GM12878 (cell line): ENCODE measurements around the gene GRIK2. TPM values are rescaled to one million over a fixed set of nuclear protein-coding genes. Genes with fewer than 3 reads are reported as not detected.

Experiments used
- ATAC-seq: fragments of 200-7000 bp; cut with Tn5 transposase; 3 replicates; pipeline ENCODE4 v1.9.1; 2020; ENCODE audit warnings: mild to moderate bottlenecking, moderate library complexity
- BruUV-seq: library from RNA; stranded (reverse); fragments of 400-500 nt; replicated peaks from 2 replicates; lab custom pipeline; 2021; lab: Mats Ljungman, UMichigan
- CTCF ChIA-PET: fragments of 300-600 bp; sonication (Branson Sonifier 250); formaldehyde crosslinking; extraction: SDS; loops from one replicate; lab custom pipeline; 2021; ENCODE audit warnings: inconsistent platforms; lab: Yijun Ruan, JAX
- POLR2A ChIA-PET: fragments of 350-600 bp; formaldehyde crosslinking; extraction: SDS; loops from one replicate; lab custom pipeline; 2021; ENCODE audit warnings: inconsistent platforms; lab: Charles Lee
- RAD21 ChIA-PET: fragments of 300-600 bp; sonication (Branson Sonifier 250); formaldehyde crosslinking; loops from one replicate; lab custom pipeline; 2023; ENCODE audit warnings: antibody characterized with exemption; ENCODE audit not compliant: unreplicated experiment; lab: Charles Lee
- SMC1A ChIA-PET: fragments of 300-600 bp; sonication (Branson Sonifier 250); formaldehyde crosslinking; loops from one replicate; lab custom pipeline; 2023; ENCODE audit not compliant: unreplicated experiment, uncharacterized antibody; lab: Charles Lee
- DNase-seq: peaks from one replicate; pipeline ENCODE4 v3.0.0-alpha.2; 2011; ENCODE audit warnings: low read depth, low spot score
- FAIRE-seq: peaks from 3 replicates; lab custom pipeline; 2011; peaks lifted over from hg19 to GRCh38; lab: Jason Lieb, UNC
- H2AFZ ChIP-seq: 2 replicates; pipeline ENCODE4 v1.6.0; 2011; ENCODE audit warnings: low read depth, low read length, control low read depth; ENCODE audit not compliant: control insufficient read depth
- H3K27ac ChIP-seq: 2 replicates; pipeline ENCODE4 v1.5.1; 2011; ENCODE audit warnings: control low read depth; ENCODE audit not compliant: control insufficient read depth, insufficient read depth
- H3K27me3 ChIP-seq, 2 experiments: replicated peaks in 1 of 2; 2 replicates each; pipeline versions ENCODE4 v1.6.0 to v1.6.1; 2011; ENCODE audit warnings: low read length in 1 of 2; ENCODE audit not compliant: control insufficient read depth in 2 of 2, insufficient read depth in 2 of 2
- H3K36me3 ChIP-seq, 2 experiments: 2 replicates each; pipeline ENCODE4 v1.5.1; 2011; ENCODE audit warnings: low read length in 1 of 2; ENCODE audit not compliant: control insufficient read depth in 2 of 2, insufficient read depth in 2 of 2
- H3K4me1 ChIP-seq: 2 replicates; pipeline ENCODE4 v1.6.1; 2011; ENCODE audit warnings: mild to moderate bottlenecking, low read length, moderate library complexity, mixed read lengths; ENCODE audit not compliant: control insufficient read depth, insufficient read depth
- H3K4me2 ChIP-seq: 2 replicates; pipeline ENCODE4 v1.6.0; 2011; ENCODE audit warnings: control low read depth; ENCODE audit not compliant: control insufficient read depth, insufficient read depth
- H3K4me3 ChIP-seq: fragments of 200-600 bp; sonication (generic); 2 replicates; pipeline ENCODE4 v1.5.1; 2016
- H3K79me2 ChIP-seq: 2 replicates; pipeline ENCODE4 v1.6.0; 2011; ENCODE audit warnings: low read length; ENCODE audit not compliant: control insufficient read depth, insufficient read depth
- H3K9ac ChIP-seq: 2 replicates; pipeline ENCODE4 v1.8.0; 2011; ENCODE audit warnings: low read length, control low read depth, mixed read lengths; ENCODE audit not compliant: control insufficient read depth, insufficient read depth
- H3K9me3 ChIP-seq: replicated peaks from 3 replicates; pipeline ENCODE4 v1.5.1; 2011; ENCODE audit warnings: mild to moderate bottlenecking, low read length; ENCODE audit not compliant: control insufficient read depth, insufficient read depth
- H4K20me1 ChIP-seq: 2 replicates; pipeline ENCODE4 v1.6.0; 2011; ENCODE audit not compliant: control insufficient read depth, insufficient read depth
- BACH1 ChIP-seq: fragments of 450-650 bp; IDR thresholded peaks from 2 replicates; pipeline ENCODE4 v1.6.1; 2017; ENCODE audit warnings: mild to moderate bottlenecking, borderline replicate concordance
- CBX3 ChIP-seq: fragments of 200-600 bp; sonication (generic); IDR thresholded peaks from 2 replicates; pipeline ENCODE4 v1.6.1; 2016; ENCODE audit warnings: low read depth, borderline replicate concordance
- CREM ChIP-seq: IDR thresholded peaks from 2 replicates; pipeline ENCODE4 v1.6.1; 2014; ENCODE audit warnings: antibody characterized with exemption, low read depth
- EED ChIP-seq: sonication (generic); IDR thresholded peaks from 2 replicates; pipeline ENCODE4 v1.6.1; 2016; ENCODE audit warnings: antibody characterized with exemption, low read depth
- FOXM1 ChIP-seq: IDR thresholded peaks from 2 replicates; pipeline ENCODE4 v1.6.1; 2012; ENCODE audit warnings: low read depth, mild to moderate bottlenecking, inconsistent platforms, low read length, moderate library complexity
- JUNB ChIP-seq: IDR thresholded peaks from 2 replicates; pipeline ENCODE4 v1.6.1; 2016; ENCODE audit warnings: antibody characterized with exemption, mild to moderate bottlenecking
- KLF5 ChIP-seq: fragments of 450-650 bp; IDR thresholded peaks from 2 replicates; pipeline ENCODE4 v1.6.1; 2014; ENCODE audit warnings: mild to moderate bottlenecking; ENCODE audit not compliant: partially characterized antibody
- MXI1 ChIP-seq: fragments of 150-350 bp; IDR thresholded peaks from 2 replicates; pipeline ENCODE4 v1.6.1; 2011; ENCODE audit warnings: low read depth, mild to moderate bottlenecking, inconsistent platforms, low read length, improper control_type of control experiment
- TCF7 ChIP-seq: IDR thresholded peaks from 2 replicates; pipeline ENCODE4 v1.6.1; 2014; ENCODE audit warnings: antibody characterized with exemption, borderline replicate concordance
- WRNIP1 ChIP-seq: IDR thresholded peaks from 2 replicates; pipeline ENCODE4 v1.6.1; 2011; ENCODE audit warnings: low read depth, low read length, improper control_type of control experiment, borderline replicate concordance
- ZZZ3 ChIP-seq: IDR thresholded peaks from 2 replicates; pipeline ENCODE4 v1.6.1; 2011; ENCODE audit warnings: low read depth; ENCODE audit not compliant: control insufficient read depth, insufficient read length
- whole genome bisulfite sequencing: methylation state at CpG from one replicate; pipeline ENCODE4 v1.1.6; 2016; ENCODE audit warnings: low lambda C conversion rate; ENCODE audit not compliant: insufficient replicate concordance, insufficient coverage; ENCODE audit errors: missing lambda C conversion rate; 5-methylcytosine and 5-hydroxymethylcytosine counted together
- in situ Hi-C: fragments of 300-500 bp; cut with MboI; formaldehyde crosslinking; loops from 9 replicates; pipeline ENCODE4 v1.14.3; 2018; ENCODE audit warnings: mixed read lengths
- intact Hi-C: fragments of 100-400 bp; cut with micrococcal nuclease; formaldehyde crosslinking; loops from one replicate; pipeline ENCODE4 v1.14.2; 2022; ENCODE audit not compliant: unreplicated experiment
- polyA plus RNA-seq, 11 experiments: library from polyadenylated mRNA; depleted of rRNA in 4 of 11; unstranded in 6 of 11; stranded (reverse) in 5 of 11; fragments of >200 nt; fragmentation: Nextera tagmentation in 4 of 11; fragmentation: Illumina TruSeq in 1 of 11; extraction: Ambion mirVana in 4 of 11; extraction: Trizol in 1 of 11; gene quantifications; 1 replicate in 1 of 11; 2 replicates in 10 of 11; pipeline versions ENCODE4 v1.2.1 to v1.2.3, GENCODE V29; 2011 to 2016; ENCODE audit warnings: inconsistent platforms in 2 of 11, missing spikeins in 2 of 11, low read depth in 1 of 11
- total RNA-seq, 4 experiments: library from RNA; depleted of rRNA in 3 of 4; stranded (reverse); fragments of >200 nt in 3 of 4; fragmentation: Illumina TruSeq in 1 of 4; extraction: Trizol in 1 of 4; gene quantifications; 2 replicates each; pipeline versions ENCODE4 v1.2.1 to v1.2.3, GENCODE V29; 2013 to 2021
- TF ChIP-seq, protein P1 (sequence below): IDR thresholded peaks from 2 replicates; pipeline ENCODE4 v1.6.1; 2011; ENCODE audit warnings: low read depth, mild to moderate bottlenecking, low read length, moderate library complexity, borderline replicate concordance; ENCODE audit errors: extremely low read depth
- TF ChIP-seq, protein P2 (sequence below): fragments of 450-650 bp; IDR thresholded peaks from 2 replicates; pipeline ENCODE4 v1.6.1; 2018; ENCODE audit warnings: mild to moderate bottlenecking, low read depth, moderate library complexity; ENCODE audit not compliant: partially characterized antibody
- TF ChIP-seq, protein P3 (sequence below): fragments of 450-650 bp; IDR thresholded peaks from 2 replicates; pipeline ENCODE4 v1.6.1; 2017; ENCODE audit warnings: low read depth, mild to moderate bottlenecking, moderate library complexity

Gene GRIK2
- total and polyA plus RNA-seq, 10 of the 15 experiments (the other 5 are each of a cell fraction or from before 2014, with no cell fraction given): not detected

DNA sequence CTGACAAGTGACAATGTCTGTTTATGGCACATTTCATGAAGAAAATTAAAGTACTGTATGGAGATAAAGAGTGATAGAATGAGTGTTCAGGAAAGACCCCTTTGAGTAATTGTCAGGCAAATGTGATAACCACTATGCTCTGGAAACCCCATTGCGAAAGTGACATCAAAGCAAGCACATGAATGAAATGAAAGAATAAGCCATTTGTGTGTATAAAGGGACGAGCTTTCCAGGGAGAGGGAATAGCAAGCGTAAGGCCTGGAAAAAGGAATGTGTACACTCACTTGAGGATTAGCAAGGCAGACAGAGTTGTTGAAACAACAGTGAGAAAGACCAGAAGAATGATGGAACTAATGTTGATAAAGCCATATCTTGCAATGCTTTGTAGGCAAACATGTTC lies 490.0 kb downstream of the GRIK2 start:
- ChIA-PET RAD21 (no interaction called here), SMC1A (interaction anchor here (1.3 to 1.6 kb wide), 2 partner anchors 24 to 47 kb away, joined by 3 read pairs; no protein-coding TSS in a partner anchor), POLR2A (no interaction called here), CTCF (interaction anchor here (1.5 kb wide), 1 partner anchor 17 kb away, joined by 5 read pairs; no protein-coding TSS in a partner anchor)
- H2AFZ ChIP-seq: no peak overlapping the region
- ATAC-seq: peak; percentile 21; the same call in 2 of the 3 replicates
- no peaks in the 10 kb centered on the region for H3K27me3 ChIP-seq
- H3K4me2 ChIP-seq: no peak overlapping the region
- no peak overlapping the region for H3K4me3 ChIP-seq
- H3K4me1 ChIP-seq: no peaks in the 10 kb centered on the region
- DNase-seq: no peak
- H3K79me2 ChIP-seq: no peaks in the 10 kb centered on the region
- H3K9me3 ChIP-seq: no peaks in the 10 kb centered on the region; the same call in 1 of the 3 replicates
- in situ Hi-C loops (no loop called here), intact Hi-C loops (no loop called here)
- no peak for FAIRE-seq
- H3K27ac ChIP-seq: no peak overlapping the region
- no peaks in the 10 kb centered on the region for H4K20me1 ChIP-seq
- no peaks in the 10 kb centered on the region for H3K36me3 ChIP-seq
- no TSS peak for BruUV-seq
- 79% methylated on average over 3 of the region's 3 CpGs for WGBS
- no peak overlapping the region for H3K9ac ChIP-seq
- TF ChIP-seq, protein P1, sequence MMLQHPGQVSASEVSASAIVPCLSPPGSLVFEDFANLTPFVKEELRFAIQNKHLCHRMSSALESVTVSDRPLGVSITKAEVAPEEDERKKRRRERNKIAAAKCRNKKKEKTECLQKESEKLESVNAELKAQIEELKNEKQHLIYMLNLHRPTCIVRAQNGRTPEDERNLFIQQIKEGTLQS: no peak
- peak; percentile 37; the same call in 1 of the 2 replicates for TF ChIP-seq TCF7
- TF ChIP-seq BACH1: no peak
- TF ChIP-seq ZZZ3: no peak
- peak; percentile 38; the same call in 1 of the 2 replicates for TF ChIP-seq EED
- TF ChIP-seq FOXM1: peak; percentile 40; the same call in 1 of the 2 replicates
- no peak for TF ChIP-seq KLF5
- no peak for TF ChIP-seq MXI1
- TF ChIP-seq JUNB: peak; percentile 67
- TF ChIP-seq, protein P2, sequence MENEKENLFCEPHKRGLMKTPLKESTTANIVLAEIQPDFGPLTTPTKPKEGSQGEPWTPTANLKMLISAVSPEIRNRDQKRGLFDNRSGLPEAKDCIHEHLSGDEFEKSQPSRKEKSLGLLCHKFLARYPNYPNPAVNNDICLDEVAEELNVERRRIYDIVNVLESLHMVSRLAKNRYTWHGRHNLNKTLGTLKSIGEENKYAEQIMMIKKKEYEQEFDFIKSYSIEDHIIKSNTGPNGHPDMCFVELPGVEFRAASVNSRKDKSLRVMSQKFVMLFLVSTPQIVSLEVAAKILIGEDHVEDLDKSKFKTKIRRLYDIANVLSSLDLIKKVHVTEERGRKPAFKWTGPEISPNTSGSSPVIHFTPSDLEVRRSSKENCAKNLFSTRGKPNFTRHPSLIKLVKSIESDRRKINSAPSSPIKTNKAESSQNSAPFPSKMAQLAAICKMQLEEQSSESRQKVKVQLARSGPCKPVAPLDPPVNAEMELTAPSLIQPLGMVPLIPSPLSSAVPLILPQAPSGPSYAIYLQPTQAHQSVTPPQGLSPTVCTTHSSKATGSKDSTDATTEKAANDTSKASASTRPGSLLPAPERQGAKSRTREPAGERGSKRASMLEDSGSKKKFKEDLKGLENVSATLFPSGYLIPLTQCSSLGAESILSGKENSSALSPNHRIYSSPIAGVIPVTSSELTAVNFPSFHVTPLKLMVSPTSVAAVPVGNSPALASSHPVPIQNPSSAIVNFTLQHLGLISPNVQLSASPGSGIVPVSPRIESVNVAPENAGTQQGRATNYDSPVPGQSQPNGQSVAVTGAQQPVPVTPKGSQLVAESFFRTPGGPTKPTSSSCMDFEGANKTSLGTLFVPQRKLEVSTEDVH: no peak
- TF ChIP-seq, protein P3, sequence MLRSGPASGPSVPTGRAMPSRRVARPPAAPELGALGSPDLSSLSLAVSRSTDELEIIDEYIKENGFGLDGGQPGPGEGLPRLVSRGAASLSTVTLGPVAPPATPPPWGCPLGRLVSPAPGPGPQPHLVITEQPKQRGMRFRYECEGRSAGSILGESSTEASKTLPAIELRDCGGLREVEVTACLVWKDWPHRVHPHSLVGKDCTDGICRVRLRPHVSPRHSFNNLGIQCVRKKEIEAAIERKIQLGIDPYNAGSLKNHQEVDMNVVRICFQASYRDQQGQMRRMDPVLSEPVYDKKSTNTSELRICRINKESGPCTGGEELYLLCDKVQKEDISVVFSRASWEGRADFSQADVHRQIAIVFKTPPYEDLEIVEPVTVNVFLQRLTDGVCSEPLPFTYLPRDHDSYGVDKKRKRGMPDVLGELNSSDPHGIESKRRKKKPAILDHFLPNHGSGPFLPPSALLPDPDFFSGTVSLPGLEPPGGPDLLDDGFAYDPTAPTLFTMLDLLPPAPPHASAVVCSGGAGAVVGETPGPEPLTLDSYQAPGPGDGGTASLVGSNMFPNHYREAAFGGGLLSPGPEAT: no peak
- 0 out of 2 replicates have a peak, but pooled peaks have one; percentile 27 for TF ChIP-seq CREM
- TF ChIP-seq CBX3: no peak
- no peak for TF ChIP-seq WRNIP1
